ENCODE measurements around the gene DNAJC1.

- TF ChIP-seq REST (IDR thresholded peaks at IDR 0.05; ENCODE audit: borderline replicate concordance) (no peak), EZH2 (IDR thresholded peaks at IDR 0.05; ENCODE audit: borderline replicate concordance, insufficient read depth, low read length, poor library complexity, severe bottlenecking) (no peak), POLR2AphosphoS5 (IDR thresholded peaks at IDR 0.05) (no peak), RAD21 (conservative IDR thresholded peaks at IDR 0.05) (no peak)
Observed at GRCh38 chr10:21813946-21814345, 189.6 kb downstream of the DNAJC1 start.

Measured in neural cell (in vitro differentiated cells).